ENCODE results near the gene SLCO4A1.

GRCh38 chr20:62718546-62718945 lies 76.2 kb downstream of the SLCO4A1 start:
- no peak for TF ChIP-seq EZH2 (IDR thresholded peaks at IDR 0.05; ENCODE audit: borderline replicate concordance)
- no peak for TF ChIP-seq CTCF (IDR thresholded peaks at IDR 0.05; ENCODE audit: poor library complexity)
